Choroid plexus epithelial cell (primary cell): ENCODE results near the gene HAP1.

Source experiments
- DNase-seq: peaks from one replicate; pipeline ENCODE4 v3.0.0-alpha.2; 2010; ENCODE audit warnings: low read depth
- H3K4me3 ChIP-seq: 2 replicates; pipeline ENCODE4 v1.5.1; 2011; ENCODE audit warnings: low read depth, mild to moderate bottlenecking, control low read depth, low read length, moderate library complexity
- TF ChIP-seq, protein P1 (sequence below): conservative IDR thresholded peaks from 2 replicates; pipeline ENCODE4 v1.5.1; 2011; ENCODE audit warnings: low read depth, mild to moderate bottlenecking, control low read depth, inconsistent platforms, low read length, moderate library complexity

Gene HAP1

DNA sequence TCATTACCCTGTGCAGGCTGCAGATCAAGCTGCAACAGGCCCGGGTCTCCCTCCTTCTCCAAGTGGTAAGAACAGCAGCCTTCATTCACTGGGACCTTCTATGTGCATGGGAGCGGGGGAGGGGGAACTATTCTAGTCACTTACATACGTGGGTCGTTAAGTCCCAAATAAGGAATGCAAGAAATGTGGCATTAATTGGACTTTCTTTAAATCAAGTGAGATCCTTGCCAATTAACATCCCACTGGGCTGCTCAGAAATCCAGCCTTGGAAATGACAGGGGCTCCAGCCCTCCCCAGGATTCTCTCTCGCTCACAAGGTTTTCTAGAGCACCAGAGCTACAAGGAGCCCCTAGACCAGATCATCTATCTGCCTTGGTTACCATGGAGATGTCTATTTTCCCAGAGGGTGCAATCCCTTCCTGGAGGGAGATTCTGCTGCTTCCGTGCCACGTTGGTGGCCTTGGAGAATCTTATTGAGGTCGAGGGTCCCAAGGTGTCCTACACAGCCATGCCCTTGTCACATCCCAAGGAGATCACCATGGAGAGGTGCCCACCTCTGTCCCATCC is 50.9 kb downstream of the HAP1 start:
- H3K4me3 ChIP-seq: no peak overlapping the region
- TF ChIP-seq, protein P1, sequence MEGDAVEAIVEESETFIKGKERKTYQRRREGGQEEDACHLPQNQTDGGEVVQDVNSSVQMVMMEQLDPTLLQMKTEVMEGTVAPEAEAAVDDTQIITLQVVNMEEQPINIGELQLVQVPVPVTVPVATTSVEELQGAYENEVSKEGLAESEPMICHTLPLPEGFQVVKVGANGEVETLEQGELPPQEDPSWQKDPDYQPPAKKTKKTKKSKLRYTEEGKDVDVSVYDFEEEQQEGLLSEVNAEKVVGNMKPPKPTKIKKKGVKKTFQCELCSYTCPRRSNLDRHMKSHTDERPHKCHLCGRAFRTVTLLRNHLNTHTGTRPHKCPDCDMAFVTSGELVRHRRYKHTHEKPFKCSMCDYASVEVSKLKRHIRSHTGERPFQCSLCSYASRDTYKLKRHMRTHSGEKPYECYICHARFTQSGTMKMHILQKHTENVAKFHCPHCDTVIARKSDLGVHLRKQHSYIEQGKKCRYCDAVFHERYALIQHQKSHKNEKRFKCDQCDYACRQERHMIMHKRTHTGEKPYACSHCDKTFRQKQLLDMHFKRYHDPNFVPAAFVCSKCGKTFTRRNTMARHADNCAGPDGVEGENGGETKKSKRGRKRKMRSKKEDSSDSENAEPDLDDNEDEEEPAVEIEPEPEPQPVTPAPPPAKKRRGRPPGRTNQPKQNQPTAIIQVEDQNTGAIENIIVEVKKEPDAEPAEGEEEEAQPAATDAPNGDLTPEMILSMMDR: no peak
- DNase-seq: no peak

GRCh38 chr17:41682631-41683030 is 51.8 kb downstream of the HAP1 start:
- no peak for DNase-seq
- TF ChIP-seq, protein P1: no peak
- H3K4me3 ChIP-seq: no peak overlapping the region

DNA sequence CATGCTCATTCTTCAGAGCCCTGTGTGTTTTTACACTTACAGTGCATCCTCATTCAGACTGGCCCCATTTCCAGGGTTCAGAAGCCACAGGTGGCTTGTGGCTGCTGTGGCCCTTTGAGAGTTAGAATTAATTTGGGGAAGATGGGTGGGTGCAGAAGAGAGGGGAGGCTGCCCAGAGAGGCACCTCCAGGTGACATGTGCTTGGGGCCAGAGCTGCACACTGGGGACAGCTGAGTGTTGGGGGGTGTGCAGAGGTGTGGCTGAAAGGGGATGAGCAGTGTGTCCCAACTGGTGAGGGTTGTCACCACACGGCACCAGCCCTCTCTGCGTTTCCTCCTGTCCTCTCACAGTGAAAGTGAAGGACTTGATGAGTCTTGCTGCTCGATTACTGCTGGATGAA is 52.7 kb downstream of the HAP1 start:
- TF ChIP-seq, protein P1: no peak
- no peak for DNase-seq
- no peak overlapping the region for H3K4me3 ChIP-seq

DNA sequence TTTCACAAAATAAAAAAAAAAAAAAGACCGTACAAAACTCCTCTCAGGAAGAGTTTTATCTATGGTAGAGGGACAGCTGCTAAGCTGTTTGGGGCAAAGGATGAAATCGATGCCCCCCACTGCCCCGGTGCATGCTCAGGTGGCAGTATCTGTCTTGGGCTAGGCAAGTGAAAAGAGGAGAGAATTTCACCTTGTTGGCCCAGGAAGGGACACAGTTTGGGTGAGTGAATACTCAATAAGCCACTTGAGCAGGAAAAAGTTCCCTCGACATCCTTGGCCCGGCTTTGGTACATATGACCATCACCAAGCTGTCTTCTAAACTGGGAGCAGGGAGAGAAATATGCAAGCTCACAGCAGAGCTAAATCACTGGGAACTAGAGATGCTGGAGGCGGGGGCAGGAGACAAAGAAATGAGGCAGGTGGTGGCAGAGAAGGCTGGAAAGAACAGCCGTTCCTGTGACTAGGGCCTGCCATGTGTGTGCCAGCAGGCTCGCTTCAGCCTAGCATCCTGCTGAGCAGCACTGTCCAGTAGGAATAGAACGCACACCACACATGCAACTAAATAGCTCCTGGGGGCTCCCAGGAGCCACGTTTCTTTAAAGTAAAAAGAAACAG is 53.9 kb downstream of the HAP1 start:
- TF ChIP-seq, protein P1: no peak
- H3K4me3 ChIP-seq: no peak overlapping the region

DNA sequence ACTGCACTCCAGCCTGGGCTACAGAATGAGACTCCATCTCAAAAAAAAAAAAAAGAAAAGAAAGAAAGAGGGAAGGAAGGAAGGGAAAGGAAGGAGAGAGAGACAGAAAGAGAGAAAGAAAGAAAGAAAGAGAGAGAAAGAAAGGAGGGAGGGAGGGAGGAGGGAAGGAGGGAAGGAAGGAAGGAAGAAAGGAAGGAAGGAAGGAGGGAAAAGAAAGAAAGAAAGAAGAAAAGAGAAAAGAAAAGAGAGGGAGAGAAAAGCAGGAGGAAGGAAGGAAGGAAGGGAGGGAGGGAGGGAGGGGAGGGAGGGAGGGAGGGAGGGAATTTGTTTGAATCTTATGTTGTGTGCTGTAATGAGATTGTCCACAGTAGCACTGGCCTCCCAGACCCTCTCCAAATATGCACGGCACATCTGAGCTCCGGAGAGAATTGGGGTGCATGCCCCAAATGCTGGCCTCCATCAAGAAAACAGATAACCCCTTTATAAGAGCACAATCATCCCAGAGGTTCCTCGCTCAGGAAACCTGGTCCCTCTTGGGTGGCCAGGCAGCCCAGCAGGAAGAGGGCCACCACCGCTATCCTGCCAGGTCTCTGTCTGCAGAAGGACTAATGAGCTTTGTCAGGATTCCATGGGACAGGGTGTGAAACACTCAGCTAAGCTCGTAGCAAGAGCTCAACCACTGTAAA is 54.6 kb downstream of the HAP1 start:
- H3K4me3 ChIP-seq: no peak overlapping the region
- TF ChIP-seq, protein P1: no peak
- no peak for DNase-seq

More for the DNA sequence above, 53.9 kb downstream of the HAP1 start:
- no peak for DNase-seq

DNA sequence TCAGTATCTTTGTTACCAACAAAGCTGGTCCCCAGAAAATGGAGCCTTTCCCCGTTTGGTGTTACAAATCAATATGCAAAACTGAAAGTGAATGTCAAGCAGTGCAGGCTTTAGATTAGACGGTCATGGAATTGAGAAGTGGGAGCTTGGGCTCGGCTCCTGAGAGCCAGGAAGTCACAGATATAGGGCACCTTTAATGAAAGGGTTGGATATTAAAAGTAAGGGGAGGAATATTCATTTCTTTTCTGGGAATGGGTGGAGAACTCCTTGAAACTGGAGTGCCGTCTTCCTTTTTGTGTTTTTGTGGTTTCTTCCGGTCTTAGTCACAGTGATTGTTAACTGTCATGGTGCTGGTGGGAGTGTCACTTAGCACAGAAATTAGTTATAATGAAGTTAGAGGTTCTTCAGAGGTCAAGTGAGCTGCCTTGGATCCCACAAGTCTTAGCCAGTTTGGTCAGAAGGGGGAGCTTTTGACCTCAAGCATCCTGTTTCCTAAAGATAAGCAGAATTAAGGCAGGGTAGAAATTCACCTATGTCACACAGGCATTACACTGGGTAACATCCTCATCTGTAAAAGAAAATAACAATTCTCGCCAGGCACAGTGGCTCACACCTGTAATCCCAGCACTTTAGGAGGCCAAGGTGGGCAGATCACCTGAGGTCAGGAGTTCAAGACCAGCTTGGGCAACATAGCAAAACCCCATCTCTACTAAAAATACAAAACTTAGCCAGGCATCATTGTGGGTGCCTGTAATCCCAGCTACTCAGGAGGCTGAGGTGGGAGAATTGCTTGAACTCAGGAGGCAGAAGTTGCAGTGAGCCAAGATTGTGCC is 55.3 kb downstream of the HAP1 start:
- peak overlapping the region; percentile 35 for H3K4me3 ChIP-seq
- TF ChIP-seq, protein P1: peak; percentile 23
- DNase-seq: peak; percentile 35
